ENCODE measurements around the gene AP2B1. TPM values are rescaled to one million over a fixed set of nuclear protein-coding genes. Genes with fewer than 3 reads are reported as not detected.

AP2B1 gene
- total and polyA plus RNA-seq, 9 of the 15 experiments (the other 6 are each of a cell fraction or from before 2014, with no cell fraction given): 60.1 to 287 (median 105) TPM

DNA sequence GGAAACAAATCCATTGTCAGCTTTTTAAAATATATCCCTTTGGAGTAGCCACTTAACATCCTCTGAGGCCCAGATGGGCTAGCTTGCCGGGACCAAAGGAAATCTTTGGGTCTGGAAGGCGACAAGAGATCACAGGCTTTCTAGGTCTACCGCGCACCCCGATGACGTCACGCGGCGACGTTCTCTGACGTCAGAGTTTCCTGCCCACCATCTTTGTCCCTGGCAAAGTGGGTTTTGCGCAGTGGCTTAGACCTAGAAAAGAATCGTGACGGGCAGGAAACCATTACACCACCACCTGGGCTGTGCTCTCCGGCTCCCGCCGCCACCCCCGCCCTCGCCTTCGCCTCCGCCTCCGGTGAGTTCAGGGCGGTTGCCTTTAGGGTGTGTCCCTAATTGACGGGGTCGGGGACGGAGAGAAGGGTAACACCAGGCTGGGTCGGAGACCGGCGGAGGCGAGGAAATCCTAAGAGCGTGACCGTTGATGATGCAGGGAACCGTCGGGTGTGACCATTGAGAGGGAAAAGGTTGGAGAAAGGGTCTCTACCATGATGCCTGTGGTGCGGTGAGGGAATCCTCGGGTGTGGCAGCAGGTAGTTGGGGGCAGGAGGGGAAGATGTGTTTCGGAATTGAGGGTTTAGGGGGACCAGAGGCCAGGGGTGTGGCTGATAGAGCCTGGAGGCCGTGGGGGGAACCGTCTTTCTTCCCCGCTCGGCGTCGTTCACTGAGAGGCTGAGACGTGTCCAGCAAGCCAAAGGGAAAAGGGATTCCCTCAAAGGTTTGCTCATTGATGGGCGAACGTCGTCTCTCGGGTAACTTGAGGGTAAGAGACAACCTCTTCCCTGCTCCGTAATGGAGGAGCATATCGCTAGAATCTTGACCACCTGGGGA, at the start of gene AP2B1 (continued):
- TF ChIP-seq, protein P1, sequence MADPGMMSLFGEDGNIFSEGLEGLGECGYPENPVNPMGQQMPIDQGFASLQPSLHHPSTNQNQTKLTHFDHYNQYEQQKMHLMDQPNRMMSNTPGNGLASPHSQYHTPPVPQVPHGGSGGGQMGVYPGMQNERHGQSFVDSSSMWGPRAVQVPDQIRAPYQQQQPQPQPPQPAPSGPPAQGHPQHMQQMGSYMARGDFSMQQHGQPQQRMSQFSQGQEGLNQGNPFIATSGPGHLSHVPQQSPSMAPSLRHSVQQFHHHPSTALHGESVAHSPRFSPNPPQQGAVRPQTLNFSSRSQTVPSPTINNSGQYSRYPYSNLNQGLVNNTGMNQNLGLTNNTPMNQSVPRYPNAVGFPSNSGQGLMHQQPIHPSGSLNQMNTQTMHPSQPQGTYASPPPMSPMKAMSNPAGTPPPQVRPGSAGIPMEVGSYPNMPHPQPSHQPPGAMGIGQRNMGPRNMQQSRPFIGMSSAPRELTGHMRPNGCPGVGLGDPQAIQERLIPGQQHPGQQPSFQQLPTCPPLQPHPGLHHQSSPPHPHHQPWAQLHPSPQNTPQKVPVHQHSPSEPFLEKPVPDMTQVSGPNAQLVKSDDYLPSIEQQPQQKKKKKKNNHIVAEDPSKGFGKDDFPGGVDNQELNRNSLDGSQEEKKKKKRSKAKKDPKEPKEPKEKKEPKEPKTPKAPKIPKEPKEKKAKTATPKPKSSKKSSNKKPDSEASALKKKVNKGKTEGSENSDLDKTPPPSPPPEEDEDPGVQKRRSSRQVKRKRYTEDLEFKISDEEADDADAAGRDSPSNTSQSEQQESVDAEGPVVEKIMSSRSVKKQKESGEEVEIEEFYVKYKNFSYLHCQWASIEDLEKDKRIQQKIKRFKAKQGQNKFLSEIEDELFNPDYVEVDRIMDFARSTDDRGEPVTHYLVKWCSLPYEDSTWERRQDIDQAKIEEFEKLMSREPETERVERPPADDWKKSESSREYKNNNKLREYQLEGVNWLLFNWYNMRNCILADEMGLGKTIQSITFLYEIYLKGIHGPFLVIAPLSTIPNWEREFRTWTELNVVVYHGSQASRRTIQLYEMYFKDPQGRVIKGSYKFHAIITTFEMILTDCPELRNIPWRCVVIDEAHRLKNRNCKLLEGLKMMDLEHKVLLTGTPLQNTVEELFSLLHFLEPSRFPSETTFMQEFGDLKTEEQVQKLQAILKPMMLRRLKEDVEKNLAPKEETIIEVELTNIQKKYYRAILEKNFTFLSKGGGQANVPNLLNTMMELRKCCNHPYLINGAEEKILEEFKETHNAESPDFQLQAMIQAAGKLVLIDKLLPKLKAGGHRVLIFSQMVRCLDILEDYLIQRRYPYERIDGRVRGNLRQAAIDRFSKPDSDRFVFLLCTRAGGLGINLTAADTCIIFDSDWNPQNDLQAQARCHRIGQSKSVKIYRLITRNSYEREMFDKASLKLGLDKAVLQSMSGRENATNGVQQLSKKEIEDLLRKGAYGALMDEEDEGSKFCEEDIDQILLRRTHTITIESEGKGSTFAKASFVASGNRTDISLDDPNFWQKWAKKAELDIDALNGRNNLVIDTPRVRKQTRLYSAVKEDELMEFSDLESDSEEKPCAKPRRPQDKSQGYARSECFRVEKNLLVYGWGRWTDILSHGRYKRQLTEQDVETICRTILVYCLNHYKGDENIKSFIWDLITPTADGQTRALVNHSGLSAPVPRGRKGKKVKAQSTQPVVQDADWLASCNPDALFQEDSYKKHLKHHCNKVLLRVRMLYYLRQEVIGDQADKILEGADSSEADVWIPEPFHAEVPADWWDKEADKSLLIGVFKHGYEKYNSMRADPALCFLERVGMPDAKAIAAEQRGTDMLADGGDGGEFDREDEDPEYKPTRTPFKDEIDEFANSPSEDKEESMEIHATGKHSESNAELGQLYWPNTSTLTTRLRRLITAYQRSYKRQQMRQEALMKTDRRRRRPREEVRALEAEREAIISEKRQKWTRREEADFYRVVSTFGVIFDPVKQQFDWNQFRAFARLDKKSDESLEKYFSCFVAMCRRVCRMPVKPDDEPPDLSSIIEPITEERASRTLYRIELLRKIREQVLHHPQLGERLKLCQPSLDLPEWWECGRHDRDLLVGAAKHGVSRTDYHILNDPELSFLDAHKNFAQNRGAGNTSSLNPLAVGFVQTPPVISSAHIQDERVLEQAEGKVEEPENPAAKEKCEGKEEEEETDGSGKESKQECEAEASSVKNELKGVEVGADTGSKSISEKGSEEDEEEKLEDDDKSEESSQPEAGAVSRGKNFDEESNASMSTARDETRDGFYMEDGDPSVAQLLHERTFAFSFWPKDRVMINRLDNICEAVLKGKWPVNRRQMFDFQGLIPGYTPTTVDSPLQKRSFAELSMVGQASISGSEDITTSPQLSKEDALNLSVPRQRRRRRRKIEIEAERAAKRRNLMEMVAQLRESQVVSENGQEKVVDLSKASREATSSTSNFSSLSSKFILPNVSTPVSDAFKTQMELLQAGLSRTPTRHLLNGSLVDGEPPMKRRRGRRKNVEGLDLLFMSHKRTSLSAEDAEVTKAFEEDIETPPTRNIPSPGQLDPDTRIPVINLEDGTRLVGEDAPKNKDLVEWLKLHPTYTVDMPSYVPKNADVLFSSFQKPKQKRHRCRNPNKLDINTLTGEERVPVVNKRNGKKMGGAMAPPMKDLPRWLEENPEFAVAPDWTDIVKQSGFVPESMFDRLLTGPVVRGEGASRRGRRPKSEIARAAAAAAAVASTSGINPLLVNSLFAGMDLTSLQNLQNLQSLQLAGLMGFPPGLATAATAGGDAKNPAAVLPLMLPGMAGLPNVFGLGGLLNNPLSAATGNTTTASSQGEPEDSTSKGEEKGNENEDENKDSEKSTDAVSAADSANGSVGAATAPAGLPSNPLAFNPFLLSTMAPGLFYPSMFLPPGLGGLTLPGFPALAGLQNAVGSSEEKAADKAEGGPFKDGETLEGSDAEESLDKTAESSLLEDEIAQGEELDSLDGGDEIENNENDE (IDR thresholded peaks at IDR 0.05; ENCODE audit: low read depth, low read length): no peak
- TF ChIP-seq, protein P2, sequence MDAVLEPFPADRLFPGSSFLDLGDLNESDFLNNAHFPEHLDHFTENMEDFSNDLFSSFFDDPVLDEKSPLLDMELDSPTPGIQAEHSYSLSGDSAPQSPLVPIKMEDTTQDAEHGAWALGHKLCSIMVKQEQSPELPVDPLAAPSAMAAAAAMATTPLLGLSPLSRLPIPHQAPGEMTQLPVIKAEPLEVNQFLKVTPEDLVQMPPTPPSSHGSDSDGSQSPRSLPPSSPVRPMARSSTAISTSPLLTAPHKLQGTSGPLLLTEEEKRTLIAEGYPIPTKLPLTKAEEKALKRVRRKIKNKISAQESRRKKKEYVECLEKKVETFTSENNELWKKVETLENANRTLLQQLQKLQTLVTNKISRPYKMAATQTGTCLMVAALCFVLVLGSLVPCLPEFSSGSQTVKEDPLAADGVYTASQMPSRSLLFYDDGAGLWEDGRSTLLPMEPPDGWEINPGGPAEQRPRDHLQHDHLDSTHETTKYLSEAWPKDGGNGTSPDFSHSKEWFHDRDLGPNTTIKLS (IDR thresholded peaks at IDR 0.05; ENCODE audit: borderline replicate concordance, low read depth): peak; percentile 72; the same call in 1 of the 2 replicates
- no peak; the same call in 1 of the 2 replicates for TF ChIP-seq TEAD4 (IDR thresholded peaks at IDR 0.05; ENCODE audit: low read length)
- TF ChIP-seq TEAD4 (CRISPR knock-in tag; IDR thresholded peaks at IDR 0.05; ENCODE audit: borderline replicate concordance): no peak
- TF ChIP-seq CBFB (CRISPR knock-in tag; IDR thresholded peaks at IDR 0.05): 0 out of 2 replicates have a peak, but pooled peaks have one; percentile 61
- peak; percentile 68 to 88 for TF ChIP-seq FOXK2 (conservative IDR thresholded peaks at IDR 0.05 in 1 of 2, IDR thresholded peaks at IDR 0.05 in 1 of 2; ENCODE audit: low read depth in 2 of 2)
- TF ChIP-seq, protein P3, sequence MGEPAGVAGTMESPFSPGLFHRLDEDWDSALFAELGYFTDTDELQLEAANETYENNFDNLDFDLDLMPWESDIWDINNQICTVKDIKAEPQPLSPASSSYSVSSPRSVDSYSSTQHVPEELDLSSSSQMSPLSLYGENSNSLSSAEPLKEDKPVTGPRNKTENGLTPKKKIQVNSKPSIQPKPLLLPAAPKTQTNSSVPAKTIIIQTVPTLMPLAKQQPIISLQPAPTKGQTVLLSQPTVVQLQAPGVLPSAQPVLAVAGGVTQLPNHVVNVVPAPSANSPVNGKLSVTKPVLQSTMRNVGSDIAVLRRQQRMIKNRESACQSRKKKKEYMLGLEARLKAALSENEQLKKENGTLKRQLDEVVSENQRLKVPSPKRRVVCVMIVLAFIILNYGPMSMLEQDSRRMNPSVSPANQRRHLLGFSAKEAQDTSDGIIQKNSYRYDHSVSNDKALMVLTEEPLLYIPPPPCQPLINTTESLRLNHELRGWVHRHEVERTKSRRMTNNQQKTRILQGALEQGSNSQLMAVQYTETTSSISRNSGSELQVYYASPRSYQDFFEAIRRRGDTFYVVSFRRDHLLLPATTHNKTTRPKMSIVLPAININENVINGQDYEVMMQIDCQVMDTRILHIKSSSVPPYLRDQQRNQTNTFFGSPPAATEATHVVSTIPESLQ (CRISPR knock-in tag; IDR thresholded peaks at IDR 0.05): no peak; the same call in 1 of the 2 replicates
- peak; percentile 77 for TF ChIP-seq SMAD1 (IDR thresholded peaks at IDR 0.05; ENCODE audit: low read depth, low read length, partially characterized antibody)

All from K562 (cell line).